ENCODE measurements around the gene FGF1. TPM values are rescaled to one million over a fixed set of nuclear protein-coding genes. Genes with fewer than 3 reads are reported as not detected.

The FGF1 gene
- total RNA-seq, 3 donors from 2014 or later: not detected

- DNase-seq (no peak), ATAC-seq (no peak)
- H3K4me3 Mint-ChIP-seq: no peak overlapping the region
- no peaks in the 10 kb centered on the region for H3K9me3 Mint-ChIP-seq
- H3K27me3 Mint-ChIP-seq (ENCODE audit: low read depth): peaks cover 21% of the 10 kb centered on the region
- H3K36me3 Mint-ChIP-seq (ENCODE audit: insufficient read depth): no peaks in the 10 kb centered on the region
- H3K4me1 Mint-ChIP-seq (ENCODE audit: low read depth): no peaks in the 10 kb centered on the region
These were observed 51.5 kb downstream of the FGF1 start for GRCh38 chr5:142634216-142635011.

GRCh38 chr5:142630927-142631539 lies 54.9 kb downstream of the FGF1 start:
- no peak for DNase-seq
- H3K4me1 Mint-ChIP-seq (ENCODE audit: low read depth): no peaks in the 10 kb centered on the region
- no peak overlapping the region for H3K4me3 Mint-ChIP-seq
- ATAC-seq: no peak
- no peaks in the 10 kb centered on the region for H3K36me3 Mint-ChIP-seq (ENCODE audit: insufficient read depth)
- peaks cover 9% of the 10 kb centered on the region for H3K27me3 Mint-ChIP-seq (ENCODE audit: low read depth)
- H3K9me3 Mint-ChIP-seq: no peaks in the 10 kb centered on the region

- Mint-ChIP-seq H3K4me1 (ENCODE audit: low read depth) (no peaks in the 10 kb centered on the region), H3K27me3 (ENCODE audit: low read depth) (peaks cover 12% of the 10 kb centered on the region), H3K36me3 (ENCODE audit: insufficient read depth) (no peaks in the 10 kb centered on the region), H3K9me3 (no peaks in the 10 kb centered on the region), H3K4me3 (no peak overlapping the region)
- ATAC-seq (no peak), DNase-seq (no peak)
These were observed 58.3 kb downstream of the FGF1 start for GRCh38 chr5:142627383-142628217.

- DNase-seq (no peak), ATAC-seq (no peak)
- H3K9me3 Mint-ChIP-seq: no peaks in the 10 kb centered on the region
- H3K27me3 Mint-ChIP-seq (ENCODE audit: low read depth): peaks cover 12% of the 10 kb centered on the region
- no peak overlapping the region for H3K4me3 Mint-ChIP-seq
- H3K4me1 Mint-ChIP-seq (ENCODE audit: low read depth): no peaks in the 10 kb centered on the region
- no peaks in the 10 kb centered on the region for H3K36me3 Mint-ChIP-seq (ENCODE audit: insufficient read depth)
These were observed 59.1 kb downstream of the FGF1 start for GRCh38 chr5:142626786-142627185.

DNA sequence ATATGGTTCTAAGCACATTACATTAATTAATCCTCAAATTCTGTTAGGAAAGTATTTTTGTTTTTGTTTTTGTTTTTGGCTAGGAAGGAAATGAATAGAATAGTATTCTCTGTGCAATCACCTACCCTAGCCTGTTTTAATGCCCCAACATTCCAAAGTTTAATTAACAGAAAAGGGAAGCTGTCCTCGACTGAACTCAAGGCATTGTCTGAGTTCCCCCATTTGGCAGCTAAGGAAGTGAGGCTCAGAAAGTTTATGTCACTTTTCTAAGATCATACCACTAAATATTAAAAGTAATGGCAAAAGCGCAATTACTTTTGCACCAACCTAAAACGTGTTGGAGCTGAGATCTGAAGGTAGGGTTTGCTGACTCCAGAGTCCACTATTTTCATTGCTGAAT lies 59.8 kb downstream of the FGF1 start:
- no peak for DNase-seq
- peaks cover 12% of the 10 kb centered on the region for H3K27me3 Mint-ChIP-seq (ENCODE audit: low read depth)
- ATAC-seq: no peak
- no peaks in the 10 kb centered on the region for H3K9me3 Mint-ChIP-seq
- no peaks in the 10 kb centered on the region for H3K36me3 Mint-ChIP-seq (ENCODE audit: insufficient read depth)
- H3K4me3 Mint-ChIP-seq: no peak overlapping the region
- no peaks in the 10 kb centered on the region for H3K4me1 Mint-ChIP-seq (ENCODE audit: low read depth)

- H3K9me3 Mint-ChIP-seq: no peaks in the 10 kb centered on the region
- DNase-seq (no peak), ATAC-seq (no peak)
- H3K36me3 Mint-ChIP-seq (ENCODE audit: insufficient read depth): no peaks in the 10 kb centered on the region
- no peak overlapping the region for H3K4me3 Mint-ChIP-seq
- H3K4me1 Mint-ChIP-seq (ENCODE audit: low read depth): peaks cover 11% of the 10 kb centered on the region
- H3K27me3 Mint-ChIP-seq (ENCODE audit: low read depth): peaks cover 6% of the 10 kb centered on the region
These were observed 64.7 kb downstream of the FGF1 start for GRCh38 chr5:142621227-142621626.

- H3K4me1 Mint-ChIP-seq (ENCODE audit: low read depth): peaks cover 11% of the 10 kb centered on the region
- no peak overlapping the region for H3K4me3 Mint-ChIP-seq
These were observed 66.1 kb downstream of the FGF1 start for GRCh38 chr5:142619815-142620214.

GRCh38 chr5:142618130-142618523 lies 67.8 kb downstream of the FGF1 start:
- no peaks in the 10 kb centered on the region for H3K9me3 Mint-ChIP-seq
- no peaks in the 10 kb centered on the region for H3K36me3 Mint-ChIP-seq (ENCODE audit: insufficient read depth)
- no peak overlapping the region for H3K4me3 Mint-ChIP-seq
- DNase-seq: no peak
- H3K27me3 Mint-ChIP-seq (ENCODE audit: low read depth): peaks cover 2% of the 10 kb centered on the region
- ATAC-seq: peak in 1 of 2 donors; percentile 53
- peaks cover 11% of the 10 kb centered on the region for H3K4me1 Mint-ChIP-seq (ENCODE audit: low read depth)

More at GRCh38 chr5:142619815-142620214, 66.1 kb downstream of the FGF1 start:
- H3K36me3 Mint-ChIP-seq (ENCODE audit: insufficient read depth): no peaks in the 10 kb centered on the region
- no peaks in the 10 kb centered on the region for H3K9me3 Mint-ChIP-seq
- ATAC-seq (no peak), DNase-seq (no peak)
- peaks cover 2% of the 10 kb centered on the region for H3K27me3 Mint-ChIP-seq (ENCODE audit: low read depth)

DNA sequence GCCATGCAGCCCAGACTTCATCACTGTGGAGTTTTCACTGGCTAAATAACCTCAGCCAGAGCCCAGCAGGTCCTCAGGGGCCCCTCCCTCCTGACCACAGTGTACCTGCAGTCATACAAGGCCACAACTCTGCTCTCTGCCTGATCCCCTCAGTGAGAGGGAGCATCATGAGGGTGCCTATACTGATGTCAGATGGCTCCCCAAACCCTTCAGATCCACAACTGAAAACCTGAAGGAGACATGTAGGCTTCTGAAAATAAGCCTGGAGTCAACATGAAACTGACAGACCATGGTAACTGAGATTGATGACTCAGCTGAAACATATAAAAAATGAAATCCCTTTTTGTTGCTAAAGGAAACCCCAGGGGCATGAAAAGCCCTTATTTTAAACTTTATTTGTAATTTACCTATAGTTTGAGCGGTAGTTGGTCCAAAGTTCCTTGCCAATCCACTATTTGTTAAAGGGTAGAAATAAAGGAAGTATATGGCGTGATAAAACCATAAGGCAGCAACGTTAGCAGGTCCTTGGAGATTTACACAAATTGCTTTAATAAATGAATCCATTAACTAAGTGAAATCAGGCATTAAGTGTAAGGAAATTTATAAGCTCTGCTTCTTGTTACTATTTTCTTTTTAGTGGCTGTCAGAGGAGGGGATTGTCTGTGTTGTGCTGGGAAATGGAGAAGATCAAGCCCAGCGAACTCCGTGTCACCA lies 68.3 kb downstream of the FGF1 start:
- ATAC-seq: peak; percentile 87 to 93
- Mint-ChIP-seq H3K27me3 (ENCODE audit: low read depth) (no peaks in the 10 kb centered on the region), H3K4me3 (no peak overlapping the region), H3K4me1 (ENCODE audit: low read depth) (peaks cover 11% of the 10 kb centered on the region), H3K36me3 (ENCODE audit: insufficient read depth) (no peaks in the 10 kb centered on the region), H3K9me3 (no peaks in the 10 kb centered on the region)
- DNase-seq: no peak

DNA sequence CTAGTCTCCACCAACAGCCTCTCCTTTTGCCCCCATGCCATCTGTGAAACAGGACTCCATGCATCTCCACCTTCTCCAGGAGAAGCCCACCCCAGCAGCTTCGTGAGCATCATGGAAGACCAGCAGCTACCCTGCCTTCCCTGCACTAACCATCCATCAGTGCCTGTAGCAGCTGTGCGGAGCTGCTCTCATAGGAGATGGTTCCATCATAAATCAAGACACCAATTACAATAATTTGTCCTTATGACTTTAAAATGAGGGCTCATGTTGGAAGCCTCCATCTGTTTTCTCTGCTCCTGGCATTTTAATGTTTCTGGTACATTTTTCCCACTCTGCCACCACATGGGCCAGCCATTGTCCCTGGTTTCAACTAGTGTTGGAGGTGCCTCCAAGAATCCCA lies 69.9 kb downstream of the FGF1 start:
- Mint-ChIP-seq H3K27me3 (ENCODE audit: low read depth) (peaks cover 4% of the 10 kb centered on the region), H3K36me3 (ENCODE audit: insufficient read depth) (no peaks in the 10 kb centered on the region), H3K4me1 (ENCODE audit: low read depth) (peaks cover 11% of the 10 kb centered on the region), H3K4me3 (no peak overlapping the region), H3K9me3 (no peaks in the 10 kb centered on the region)
- ATAC-seq: no peak
- DNase-seq: no peak

- H3K4me3 Mint-ChIP-seq: no peak overlapping the region
- H3K4me1 Mint-ChIP-seq (ENCODE audit: low read depth): peaks cover 12% of the 10 kb centered on the region
- H3K9me3 Mint-ChIP-seq: no peaks in the 10 kb centered on the region
- H3K27me3 Mint-ChIP-seq (ENCODE audit: low read depth): peaks cover 5% of the 10 kb centered on the region
- no peak for ATAC-seq
- no peak for DNase-seq
- no peaks in the 10 kb centered on the region for H3K36me3 Mint-ChIP-seq (ENCODE audit: insufficient read depth)
These were observed 71.8 kb downstream of the FGF1 start for GRCh38 chr5:142614054-142614453.

DNA sequence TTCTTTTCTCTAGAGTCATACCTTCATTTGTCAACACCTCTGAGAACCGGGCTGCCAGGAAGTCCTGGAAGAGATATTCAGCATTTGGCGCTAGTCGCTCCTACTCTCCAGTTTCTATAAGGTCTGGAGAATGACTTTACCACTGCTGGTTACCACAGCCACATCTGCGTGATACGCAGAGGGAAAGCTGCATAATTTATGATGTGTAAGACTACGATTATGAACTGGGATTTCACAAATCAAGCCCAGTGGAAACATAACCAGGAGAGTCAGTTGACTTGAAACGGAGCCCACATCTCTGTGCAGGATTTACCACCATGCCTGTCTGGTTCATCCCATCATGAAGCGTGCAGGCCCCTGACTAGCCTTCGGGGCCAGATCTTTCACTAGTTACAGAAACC lies 72.6 kb downstream of the FGF1 start:
- DNase-seq (no peak), ATAC-seq (no peak)
- H3K9me3 Mint-ChIP-seq: no peaks in the 10 kb centered on the region
- H3K4me3 Mint-ChIP-seq: no peak overlapping the region
- H3K27me3 Mint-ChIP-seq (ENCODE audit: low read depth): peaks cover 5% of the 10 kb centered on the region
- H3K4me1 Mint-ChIP-seq (ENCODE audit: low read depth): peaks cover 12% of the 10 kb centered on the region
- no peaks in the 10 kb centered on the region for H3K36me3 Mint-ChIP-seq (ENCODE audit: insufficient read depth)

GRCh38 chr5:142612494-142613270 lies 73.2 kb downstream of the FGF1 start:
- Mint-ChIP-seq H3K4me3 (no peak overlapping the region), H3K36me3 (ENCODE audit: insufficient read depth) (no peaks in the 10 kb centered on the region), H3K4me1 (ENCODE audit: low read depth) (peaks cover 6% of the 10 kb centered on the region), H3K27me3 (ENCODE audit: low read depth) (peaks cover 5% of the 10 kb centered on the region), H3K9me3 (no peaks in the 10 kb centered on the region)
- no peak for ATAC-seq
- DNase-seq: no peak

All from activated T-cell treated with anti-CD3 and anti-CD28 coated beads, Interleukin-2, amount 50 U/mL, for 4 hours (primary cell).